SH-SY5Y (cell line): ENCODE measurements around the gene TAAR6.

ENCODE experiments used
- GATA2 ChIP-seq: IDR thresholded peaks from 2 replicates; pipeline ENCODE4 v1.6.1; 2011; ENCODE audit warnings: mild to moderate bottlenecking, low read depth, low read length
- GATA3 ChIP-seq: IDR thresholded peaks from 2 replicates; pipeline ENCODE4 v1.6.1; 2011; ENCODE audit warnings: low read depth, mild to moderate bottlenecking, low read length, moderate library complexity

DNA sequence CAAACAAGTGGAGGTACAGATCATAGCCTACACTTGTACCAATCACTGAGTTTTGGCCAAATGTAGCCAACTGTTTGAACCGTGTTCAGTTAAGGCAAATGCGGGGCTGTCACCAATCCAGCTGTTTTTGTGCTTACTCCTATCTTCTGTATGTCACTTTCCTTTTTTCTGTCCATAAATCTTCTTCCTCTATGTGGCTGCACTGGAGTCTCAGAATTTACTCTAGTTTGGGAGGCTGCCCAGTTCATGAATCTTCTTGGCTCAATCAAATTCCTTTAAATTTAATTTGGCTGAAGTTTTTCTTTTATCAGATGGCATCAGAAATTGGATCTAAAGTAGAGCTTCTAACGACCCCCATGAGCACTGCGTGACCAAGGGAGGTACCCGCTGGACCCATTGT is 45.5 kb upstream of the TAAR6 start:
- TF ChIP-seq GATA3, result no peak
- no peak for TF ChIP-seq GATA2
